Spleen (tissue), 7 donors: ENCODE measurements around the gene DARS2.

ENCODE experiments used
- POLR2A ChIP-seq, 3 donors: fragments of 450-650 bp; IDR thresholded peaks; one replicate each; pipeline ENCODE4 v1.5.1; 2017; ENCODE audit warnings: antibody characterized with exemption in 3 of 3, mild to moderate bottlenecking in 1 of 3
- POLR2AphosphoS5 ChIP-seq, 3 donors: sonication (generic); formaldehyde crosslinking; IDR thresholded peaks; one replicate each; pipeline ENCODE4 v1.5.1; 2017; ENCODE audit warnings: antibody characterized with exemption in 3 of 3
- TF ChIP-seq, protein P1 (sequence below), 11 experiments: fragments of 200-600 bp in 7 of 11; fragments of 450-650 bp in 4 of 11; sonication (generic) in 4 of 11; IDR thresholded peaks in 8 of 11; conservative IDR thresholded peaks in 3 of 11; 1 replicate in 7 of 11; 2 replicates in 4 of 11; pipeline versions ENCODE4 v1.4.0 to v1.8.0; 2016 to 2021; ENCODE audit warnings: antibody characterized with exemption in 11 of 11, inconsistent platforms in 4 of 11, mild to moderate bottlenecking in 1 of 11
- donor health status: DM: no; HTN: no; CAD: no; lungs with moderate emphysema.
- donor health status: DM: no; HTN: no; CAD: no.
- donor health status: DM: no; HTN: no; CAD: no.

DNA sequence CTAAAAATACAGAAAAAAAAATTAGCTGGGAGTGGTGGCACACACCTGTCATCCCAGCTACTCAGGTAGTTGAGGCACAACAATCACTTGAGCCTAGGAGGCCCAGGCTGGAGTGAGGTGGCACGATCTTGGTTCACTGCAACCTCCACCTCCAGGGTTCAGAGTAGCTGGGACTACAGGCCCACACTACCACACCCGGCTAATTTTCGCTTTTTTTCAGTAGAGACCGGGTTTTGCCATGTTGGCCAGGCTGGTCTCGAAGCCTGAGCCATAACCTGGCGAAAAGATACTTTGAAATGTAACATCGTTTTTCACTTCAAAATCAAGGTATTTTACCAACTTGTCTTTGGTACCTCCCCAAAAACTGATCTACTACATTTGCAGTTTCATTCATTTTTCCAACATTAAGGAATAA is 37.3 kb downstream of the DARS2 start:
- TF ChIP-seq, protein P1, sequence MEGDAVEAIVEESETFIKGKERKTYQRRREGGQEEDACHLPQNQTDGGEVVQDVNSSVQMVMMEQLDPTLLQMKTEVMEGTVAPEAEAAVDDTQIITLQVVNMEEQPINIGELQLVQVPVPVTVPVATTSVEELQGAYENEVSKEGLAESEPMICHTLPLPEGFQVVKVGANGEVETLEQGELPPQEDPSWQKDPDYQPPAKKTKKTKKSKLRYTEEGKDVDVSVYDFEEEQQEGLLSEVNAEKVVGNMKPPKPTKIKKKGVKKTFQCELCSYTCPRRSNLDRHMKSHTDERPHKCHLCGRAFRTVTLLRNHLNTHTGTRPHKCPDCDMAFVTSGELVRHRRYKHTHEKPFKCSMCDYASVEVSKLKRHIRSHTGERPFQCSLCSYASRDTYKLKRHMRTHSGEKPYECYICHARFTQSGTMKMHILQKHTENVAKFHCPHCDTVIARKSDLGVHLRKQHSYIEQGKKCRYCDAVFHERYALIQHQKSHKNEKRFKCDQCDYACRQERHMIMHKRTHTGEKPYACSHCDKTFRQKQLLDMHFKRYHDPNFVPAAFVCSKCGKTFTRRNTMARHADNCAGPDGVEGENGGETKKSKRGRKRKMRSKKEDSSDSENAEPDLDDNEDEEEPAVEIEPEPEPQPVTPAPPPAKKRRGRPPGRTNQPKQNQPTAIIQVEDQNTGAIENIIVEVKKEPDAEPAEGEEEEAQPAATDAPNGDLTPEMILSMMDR (IDR thresholded peaks at IDR 0.05 in 8 of 11, conservative IDR thresholded peaks at IDR 0.05 in 3 of 11) = no peak
- no peak for TF ChIP-seq POLR2A (IDR thresholded peaks at IDR 0.05)
- no peak for TF ChIP-seq POLR2AphosphoS5 (IDR thresholded peaks at IDR 0.05)
